K562 (cell line): ENCODE results near the gene ERCC2. TPM values are rescaled to one million over a fixed set of nuclear protein-coding genes. Genes with fewer than 3 reads are reported as not detected.

Experiments used
- BDP1 ChIP-seq: IDR thresholded peaks from 3 replicates; pipeline ENCODE4 v1.6.1; 2011; ENCODE audit not compliant: insufficient read length, insufficient read depth
- ESRRB ChIP-seq: fragments of 250-450 bp; sonication (Bioruptor Pico); IDR thresholded peaks from 2 replicates; pipeline ENCODE4 v1.5.0; 2020; ENCODE audit warnings: mild to moderate bottlenecking, moderate library complexity, borderline replicate concordance
- ETS2 ChIP-seq: IDR thresholded peaks from 2 replicates; pipeline ENCODE4 v1.6.1; 2016; ENCODE audit warnings: borderline replicate concordance, missing genetic modification characterization, mild to moderate bottlenecking, moderate library complexity, missing compliant biosample characterization; ENCODE audit not compliant: poor library complexity, severe bottlenecking
- MAZ ChIP-seq, 2 experiments: fragments of 450-650 bp in 1 of 2; sonication (generic) in 1 of 2; formaldehyde crosslinking; IDR thresholded peaks in 1 of 2; conservative IDR thresholded peaks in 1 of 2; 2 replicates each; pipeline versions ENCODE4 v1.4.0 to v1.5.0; 2020; ENCODE audit warnings: mild to moderate bottlenecking in 1 of 2, missing genetic modification reagents in 1 of 2
- NCOR1 ChIP-seq: fragments of 450-650 bp; IDR thresholded peaks from 2 replicates; pipeline ENCODE4 v1.6.1; 2016; ENCODE audit warnings: mild to moderate bottlenecking, moderate library complexity
- POLR2H ChIP-seq: IDR thresholded peaks from 2 replicates; pipeline ENCODE4 v1.6.1; 2016; ENCODE audit warnings: missing genetic modification characterization, low read depth, mild to moderate bottlenecking, control low read depth, missing compliant biosample characterization, moderate library complexity
- PRPF4 ChIP-seq: fragments of 200-400 bp; formaldehyde crosslinking; IDR thresholded peaks from one replicate; pipeline ENCODE4 v1.6.1; 2017; ENCODE audit warnings: low read length, low read depth, mild to moderate bottlenecking; ENCODE audit not compliant: insufficient read depth, poor library complexity, severe bottlenecking
- RBFOX2 ChIP-seq: fragments of 200-400 bp; formaldehyde crosslinking; IDR thresholded peaks from 2 replicates; pipeline ENCODE4 v1.6.1; 2017; ENCODE audit warnings: low read depth, mild to moderate bottlenecking, low read length, moderate library complexity
- SMAD4 ChIP-seq: fragments of 250-450 bp; sonication (Bioruptor Pico); conservative IDR thresholded peaks from 2 replicates; pipeline ENCODE4 v1.8.0; 2021; ENCODE audit warnings: inconsistent platforms, mild to moderate bottlenecking, moderate library complexity
- SP2 ChIP-seq: IDR thresholded peaks from 2 replicates; pipeline ENCODE4 v1.6.1; 2011; ENCODE audit warnings: mild to moderate bottlenecking, low read depth, low read length, moderate library complexity; ENCODE audit not compliant: poor library complexity, severe bottlenecking; ENCODE audit errors: extremely low read depth
- TAL1 ChIP-seq: fragments of 450-650 bp; IDR thresholded peaks from 2 replicates; pipeline ENCODE4 v1.6.1; 2016; ENCODE audit warnings: mild to moderate bottlenecking
- TCF3 ChIP-seq: sonication (generic); formaldehyde crosslinking; IDR thresholded peaks from 2 replicates; pipeline ENCODE4 v1.4.0; 2020; ENCODE audit warnings: mild to moderate bottlenecking, missing genetic modification reagents
- TFAM ChIP-seq: fragments of 250-450 bp; sonication (Bioruptor Pico); conservative IDR thresholded peaks from 2 replicates; pipeline ENCODE4 v1.5.0; 2021; ENCODE audit warnings: mild to moderate bottlenecking, moderate library complexity
- YBX1 ChIP-seq: fragments of 450-650 bp; IDR thresholded peaks from 2 replicates; pipeline ENCODE4 v1.7.1; 2016; ENCODE audit warnings: mild to moderate bottlenecking
- ZFP36 ChIP-seq: fragments of 150-350 bp; IDR thresholded peaks from 2 replicates; pipeline ENCODE4 v1.6.1; 2018; ENCODE audit warnings: low read length, low read depth; ENCODE audit not compliant: partially characterized antibody
- ZNF584 ChIP-seq: fragments of 200-800 bp; sonication (Bioruptor generic); IDR thresholded peaks from 2 replicates; pipeline ENCODE4 v1.6.1; 2016; ENCODE audit warnings: low read depth, mild to moderate bottlenecking, missing genetic modification characterization, missing compliant biosample characterization
- ZNF644 ChIP-seq: fragments of 200-800 bp; sonication (Bioruptor generic); IDR thresholded peaks from 2 replicates; pipeline ENCODE4 v1.6.1; 2016; ENCODE audit warnings: low read depth, missing genetic modification characterization, missing compliant biosample characterization
- polyA plus RNA-seq, 8 experiments: library from polyadenylated mRNA; depleted of rRNA in 4 of 8; stranded (reverse) in 5 of 8; unstranded in 3 of 8; fragments of >200 nt; fragmentation: Nextera tagmentation in 2 of 8; fragmentation: Illumina TruSeq in 1 of 8; extraction: Ambion mirVana in 2 of 8; extraction: Trizol in 1 of 8; gene quantifications; 2 replicates each; pipeline versions ENCODE4 v1.2.1 to v1.2.3, GENCODE V29; 2011 to 2014; ENCODE audit warnings: inconsistent platforms in 1 of 8, missing spikeins in 1 of 8
- total RNA-seq, 7 experiments: library from RNA; depleted of rRNA in 6 of 7; stranded (reverse); fragments of >200 nt in 6 of 7; fragmentation: Illumina TruSeq in 2 of 7; extraction: Trizol in 2 of 7; gene quantifications; 2 replicates each; pipeline versions ENCODE4 v1.2.1 to v1.2.3, GENCODE V29; 2011 to 2021; ENCODE audit warnings: low replicate concordance in 1 of 7
- TF ChIP-seq, protein P1 (sequence below): fragments of 450-650 bp; conservative IDR thresholded peaks from 2 replicates; pipeline ENCODE4 v1.6.1; 2016; ENCODE audit warnings: missing genetic modification characterization, low read depth, mild to moderate bottlenecking, control low read depth, missing compliant biosample characterization
- TF ChIP-seq, protein P2 (sequence below): fragments of 450-650 bp; IDR thresholded peaks from one replicate; pipeline ENCODE4 v1.6.1; 2018; ENCODE audit warnings: mild to moderate bottlenecking, moderate library complexity; ENCODE audit not compliant: partially characterized antibody
- TF ChIP-seq, protein P3 (sequence below): IDR thresholded peaks from 2 replicates; pipeline ENCODE4 v1.6.1; 2012; ENCODE audit warnings: low read depth, low read length, improper control_type of control experiment, borderline replicate concordance
- TF ChIP-seq, protein P4 (sequence below): fragments of 450-650 bp; formaldehyde crosslinking; conservative IDR thresholded peaks from 2 replicates; pipeline ENCODE4 v1.4.0; 2022; ENCODE audit warnings: mild to moderate bottlenecking, missing genetic modification characterization

The ERCC2 gene
- total and polyA plus RNA-seq, 9 of the 15 experiments (the other 6 are each of a cell fraction or from before 2014, with no cell fraction given): 2.2 to 55.9 (median 23.4) TPM

DNA sequence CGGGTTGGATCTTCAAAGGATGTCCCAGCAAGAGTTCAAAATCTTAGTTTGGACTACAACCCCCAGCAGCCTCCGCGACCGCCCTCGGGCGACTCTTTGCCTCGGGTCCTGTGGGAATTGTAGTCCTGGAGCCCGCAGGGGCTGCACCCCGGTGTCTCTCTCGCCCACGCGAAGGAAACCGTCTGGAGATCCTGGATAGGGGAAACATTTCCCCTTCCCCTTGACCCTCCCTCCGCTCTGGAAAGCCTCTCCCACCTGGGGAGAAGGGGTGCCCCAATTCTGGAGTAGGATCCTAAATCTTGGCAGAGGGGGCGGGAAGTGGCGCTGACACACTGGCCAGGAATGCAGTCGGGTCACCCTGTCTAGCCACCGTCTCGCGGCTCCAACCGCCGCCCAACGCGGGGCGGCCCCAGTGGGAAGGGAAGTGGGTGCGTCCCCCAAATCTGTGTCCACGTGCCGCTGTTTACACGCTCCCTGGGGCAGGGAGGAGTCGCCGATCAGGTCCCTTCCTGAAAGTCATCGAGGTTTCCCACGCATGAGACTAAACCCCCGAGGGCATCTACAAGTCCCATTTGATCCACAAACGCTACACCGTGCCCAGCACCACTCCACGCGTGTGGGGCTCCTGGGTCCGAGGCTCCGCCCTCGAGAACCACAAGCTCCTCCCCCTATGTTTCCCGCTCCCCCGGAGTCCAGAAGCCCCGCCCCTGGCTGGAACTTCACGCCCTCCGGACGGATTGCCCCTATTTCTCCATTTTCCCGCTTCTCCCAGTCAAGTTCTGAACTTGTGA lies 35.3 kb upstream of the ERCC2 start (continued):
- TF ChIP-seq, protein P1, sequence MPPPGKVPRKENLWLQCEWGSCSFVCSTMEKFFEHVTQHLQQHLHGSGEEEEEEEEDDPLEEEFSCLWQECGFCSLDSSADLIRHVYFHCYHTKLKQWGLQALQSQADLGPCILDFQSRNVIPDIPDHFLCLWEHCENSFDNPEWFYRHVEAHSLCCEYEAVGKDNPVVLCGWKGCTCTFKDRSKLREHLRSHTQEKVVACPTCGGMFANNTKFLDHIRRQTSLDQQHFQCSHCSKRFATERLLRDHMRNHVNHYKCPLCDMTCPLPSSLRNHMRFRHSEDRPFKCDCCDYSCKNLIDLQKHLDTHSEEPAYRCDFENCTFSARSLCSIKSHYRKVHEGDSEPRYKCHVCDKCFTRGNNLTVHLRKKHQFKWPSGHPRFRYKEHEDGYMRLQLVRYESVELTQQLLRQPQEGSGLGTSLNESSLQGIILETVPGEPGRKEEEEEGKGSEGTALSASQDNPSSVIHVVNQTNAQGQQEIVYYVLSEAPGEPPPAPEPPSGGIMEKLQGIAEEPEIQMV (tag): no peak; the same call in 1 of the 2 replicates
- TF ChIP-seq BDP1 (no peak), NCOR1 (peak; percentile 76), YBX1 (no peak), RBFOX2 (peak; percentile 74), TCF3 (no peak), ESRRB (CRISPR knock-in tag) (no peak), MAZ (CRISPR knock-in tag; conservative IDR thresholded peaks at IDR 0.05 in 1 of 2, IDR thresholded peaks at IDR 0.05 in 1 of 2) (no peak; a peak in 1 of 4 replicates), SMAD4 (peak; percentile 98), PRPF4 (no peak), ETS2 (tag) (no peak), ZNF644 (tag) (peak; percentile 90), ZNF584 (CRISPR knock-in tag) (no peak; the same call in 1 of the 2 replicates), TFAM (CRISPR knock-in tag) (no peak), SP2 (no peak), POLR2H (tag) (no peak), TAL1 (no peak), ZFP36 (no peak)
- TF ChIP-seq, protein P2, sequence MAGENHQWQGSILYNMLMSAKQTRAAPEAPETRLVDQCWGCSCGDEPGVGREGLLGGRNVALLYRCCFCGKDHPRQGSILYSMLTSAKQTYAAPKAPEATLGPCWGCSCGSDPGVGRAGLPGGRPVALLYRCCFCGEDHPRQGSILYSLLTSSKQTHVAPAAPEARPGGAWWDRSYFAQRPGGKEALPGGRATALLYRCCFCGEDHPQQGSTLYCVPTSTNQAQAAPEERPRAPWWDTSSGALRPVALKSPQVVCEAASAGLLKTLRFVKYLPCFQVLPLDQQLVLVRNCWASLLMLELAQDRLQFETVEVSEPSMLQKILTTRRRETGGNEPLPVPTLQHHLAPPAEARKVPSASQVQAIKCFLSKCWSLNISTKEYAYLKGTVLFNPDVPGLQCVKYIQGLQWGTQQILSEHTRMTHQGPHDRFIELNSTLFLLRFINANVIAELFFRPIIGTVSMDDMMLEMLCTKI: no peak
- TF ChIP-seq, protein P3, sequence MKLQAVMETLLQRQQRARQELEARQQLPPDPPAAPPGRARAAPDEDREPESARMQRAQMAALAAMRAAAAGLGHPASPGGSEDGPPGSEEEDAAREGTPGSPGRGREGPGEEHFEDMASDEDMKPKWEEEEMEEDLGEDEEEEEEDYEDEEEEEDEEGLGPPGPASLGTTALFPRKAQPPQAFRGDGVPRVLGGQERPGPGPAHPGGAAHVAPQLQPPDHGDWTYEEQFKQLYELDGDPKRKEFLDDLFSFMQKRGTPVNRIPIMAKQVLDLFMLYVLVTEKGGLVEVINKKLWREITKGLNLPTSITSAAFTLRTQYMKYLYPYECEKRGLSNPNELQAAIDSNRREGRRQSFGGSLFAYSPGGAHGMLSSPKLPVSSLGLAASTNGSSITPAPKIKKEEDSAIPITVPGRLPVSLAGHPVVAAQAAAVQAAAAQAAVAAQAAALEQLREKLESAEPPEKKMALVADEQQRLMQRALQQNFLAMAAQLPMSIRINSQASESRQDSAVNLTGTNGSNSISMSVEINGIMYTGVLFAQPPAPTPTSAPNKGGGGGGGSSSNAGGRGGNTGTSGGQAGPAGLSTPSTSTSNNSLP: no peak
- TF ChIP-seq, protein P4, sequence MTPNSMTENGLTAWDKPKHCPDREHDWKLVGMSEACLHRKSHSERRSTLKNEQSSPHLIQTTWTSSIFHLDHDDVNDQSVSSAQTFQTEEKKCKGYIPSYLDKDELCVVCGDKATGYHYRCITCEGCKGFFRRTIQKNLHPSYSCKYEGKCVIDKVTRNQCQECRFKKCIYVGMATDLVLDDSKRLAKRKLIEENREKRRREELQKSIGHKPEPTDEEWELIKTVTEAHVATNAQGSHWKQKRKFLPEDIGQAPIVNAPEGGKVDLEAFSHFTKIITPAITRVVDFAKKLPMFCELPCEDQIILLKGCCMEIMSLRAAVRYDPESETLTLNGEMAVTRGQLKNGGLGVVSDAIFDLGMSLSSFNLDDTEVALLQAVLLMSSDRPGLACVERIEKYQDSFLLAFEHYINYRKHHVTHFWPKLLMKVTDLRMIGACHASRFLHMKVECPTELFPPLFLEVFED (CRISPR knock-in tag): no peak
